ENCODE measurements around the gene SUSD6. TPM values are rescaled to one million over a fixed set of nuclear protein-coding genes. Genes with fewer than 3 reads are reported as not detected.

Gene SUSD6
- total RNA-seq, 1 experiment from 2014 or later = 3.7 TPM

- H3K27ac ChIP-seq (ENCODE audit: insufficient read length, low read depth, low read length) = no peak overlapping the region
- peaks cover 12% of the 10 kb centered on the region; the same call in 1 of the 2 replicates for H3K4me1 ChIP-seq (ENCODE audit: insufficient read depth, low read length)
- H3K79me1 ChIP-seq (ENCODE audit: insufficient read depth, low read depth, low read length, poor library complexity, severe bottlenecking) = no peaks in the 10 kb centered on the region
- no peaks in the 10 kb centered on the region for H3K23me2 ChIP-seq (ENCODE audit: insufficient read length, low read depth, low read length, poor library complexity, severe bottlenecking)
- H3K18ac ChIP-seq (ENCODE audit: insufficient read length, low read depth, low read length) = no peak overlapping the region
- H3K56ac ChIP-seq (ENCODE audit: insufficient read length, low read depth, low read length) = no peak overlapping the region
- H4K5ac ChIP-seq (ENCODE audit: insufficient read length, low read depth, low read length) = no peak overlapping the region
- no peak overlapping the region for H3K23ac ChIP-seq (ENCODE audit: insufficient read length, low read depth, low read length)
- Mint-ChIP-seq H3K27me3 (ENCODE audit: low read depth) (no peaks in the 10 kb centered on the region), H3K27ac (peak overlapping the region in 1 of 3 experiments; percentile 28; a peak in 2 of 7 replicates), H3K4me3 (no peak overlapping the region), H3K4me1 (peaks cover 61 to 65% of the 10 kb centered on the region in 2 experiments), H3K36me3 (ENCODE audit: insufficient read depth in 1 of 3, low read depth in 3 of 3) (no peaks in the 10 kb centered on the region), H3K9me3 (no peaks in the 10 kb centered on the region)
- no peak for DNase-seq
- H2AFZ ChIP-seq (ENCODE audit: low read length) = no peak overlapping the region
- no peaks in the 10 kb centered on the region for H3K9me3 ChIP-seq (ENCODE audit: control insufficient read depth, low read depth, low read length)
- WGBS (ENCODE audit: extremely low coverage, insufficient read length, low lambda C conversion rate) = no CpG with 5 or more reads among the region's 5 CpGs
- no peak overlapping the region for H2BK5ac ChIP-seq (ENCODE audit: insufficient read length, low read length)
- no peak overlapping the region for H2BK12ac ChIP-seq (ENCODE audit: insufficient read length, low read depth, low read length)
- 0 out of 2 replicates have a peak, but pooled peaks cover 2% of the 10 kb centered on the region for H3K79me2 ChIP-seq (ENCODE audit: insufficient read depth, low read length)
- no peaks in the 10 kb centered on the region for H4K20me1 ChIP-seq (ENCODE audit: control insufficient read depth, insufficient read depth, insufficient read length)
- H2BK15ac ChIP-seq (ENCODE audit: low read depth, low read length) = no peak overlapping the region
- no peak overlapping the region for H2BK20ac ChIP-seq (ENCODE audit: low read depth, low read length, poor library complexity, severe bottlenecking)
- no peak overlapping the region for H2BK120ac ChIP-seq (ENCODE audit: low read depth, low read length, poor library complexity, severe bottlenecking)
- no peak for TF ChIP-seq CTCF (conservative IDR thresholded peaks at IDR 0.05)
- no peak overlapping the region for H4K91ac ChIP-seq (ENCODE audit: insufficient read length, low read depth, low read length)
- H4K8ac ChIP-seq (replicated peaks; ENCODE audit: insufficient read length, low read depth, low read length) = no peak overlapping the region
- H3T11ph ChIP-seq (ENCODE audit: low read length) = no peak overlapping the region
- no peaks in the 10 kb centered on the region for H3K27me3 ChIP-seq (ENCODE audit: insufficient read depth, low read length)
- H3K14ac ChIP-seq (ENCODE audit: insufficient read depth, low read length) = no peak overlapping the region
- H2AK5ac ChIP-seq (ENCODE audit: insufficient read length, low read length) = no peak overlapping the region
- no peak overlapping the region for H3K9ac ChIP-seq (ENCODE audit: extremely low read depth, insufficient read length, low read length)
- no peak overlapping the region for H3K4me2 ChIP-seq (ENCODE audit: insufficient read depth, insufficient read length, low read length)
- H3K4ac ChIP-seq (ENCODE audit: low read depth, low read length) = no peak overlapping the region
These were observed 83.4 kb downstream of the SUSD6 start for GRCh38 chr14:69694730-69695281.
